Posterior vena cava (tissue), 2 donors: ENCODE data around the gene FNBP1. TPM values are rescaled to one million over a fixed set of nuclear protein-coding genes. Genes with fewer than 3 reads are reported as not detected.

Experiments
- DNase-seq: peaks from one replicate; pipeline ENCODE4 v3.0.0-alpha.2; 2020; ENCODE audit warnings: low spot score
- intact Hi-C, 2 donors: fragments of 100-400 bp; cut with DNase I; formaldehyde crosslinking; loops; one replicate each; pipeline versions ENCODE4 v1.14.1 to v1.14.2; 2022 to 2023
- long read RNA-seq, 2 donors: library from polyadenylated mRNA; unstranded; transcript quantifications; one replicate each; pipeline ENCODE4 v2.0.0, GENCODE V29; 2020 to 2021
- total RNA-seq, 2 donors: library from RNA; stranded (reverse); fragmentation: NEBNext Ultra II Directional; extraction: Animal tissue kit (Norgen Biotek cat#: 25700); gene quantifications; one replicate each; pipeline ENCODE4 v1.2.1, GENCODE V29; 2021
- donor health status: DM: yes; HTN: yes; CAD: no.
- donor health status: DM: yes; HTN: yes; CAD: no.

FNBP1 gene
- total RNA-seq = 100 to 1,000 TPM; 116 to 165 TPM
- long read RNA-seq, donor 1, partial matches to known transcripts = 23 of 58 reads
- long read RNA-seq, donor 1, other reads (novel, unspliced or antisense) = 35 of 58 reads
- long read RNA-seq, donor 2, partial matches to known transcripts = 16 of 118 reads
- long read RNA-seq, donor 2, other reads (novel, unspliced or antisense) = 102 of 118 reads

- peak; percentile 94 for DNase-seq
- intact Hi-C loops = no loop called here
These were observed at the start of gene FNBP1 for GRCh38 chr9:130042885-130043653. FNBP1 (minus strand) TSS chr9:130043189; CDS start chr9:130042975, 214 bp downstream.

GRCh38 chr9:130090915-130091314, 47.9 kb upstream of the FNBP1 start:
- DNase-seq = no peak
- intact Hi-C loops = no loop called here

- DNase-seq = no peak
- intact Hi-C loops = no loop called here
These were observed 46.2 kb upstream of the FNBP1 start for GRCh38 chr9:130089141-130089540.

- intact Hi-C loops = no loop called here
- DNase-seq = no peak
These were observed 45.1 kb upstream of the FNBP1 start for GRCh38 chr9:130088051-130088450.

GRCh38 chr9:130084337-130084736, 41.3 kb upstream of the FNBP1 start:
- DNase-seq = no peak
- intact Hi-C loops = no loop called here

- DNase-seq = no peak
- intact Hi-C loops = no loop called here
These were observed 35.6 kb upstream of the FNBP1 start for GRCh38 chr9:130078547-130078946.

GRCh38 chr9:130073373-130073772, 30.4 kb upstream of the FNBP1 start:
- no peak for DNase-seq
- intact Hi-C loops = no loop called here

- intact Hi-C loops = no loop called here
These were observed 29.7 kb upstream of the FNBP1 start for GRCh38 chr9:130072515-130073235.

GRCh38 chr9:130069048-130069447, 26.1 kb upstream of the FNBP1 start:
- DNase-seq = no peak
- intact Hi-C loops = no loop called here

More at GRCh38 chr9:130072515-130073235, 29.7 kb upstream of the FNBP1 start:
- DNase-seq = no peak

GRCh38 chr9:130064621-130065020, 21.6 kb upstream of the FNBP1 start:
- intact Hi-C loops = no loop called here

GRCh38 chr9:130062750-130063149, 19.8 kb upstream of the FNBP1 start:
- intact Hi-C loops = no loop called here
- DNase-seq = no peak

More at GRCh38 chr9:130064621-130065020, 21.6 kb upstream of the FNBP1 start:
- DNase-seq = no peak

- no peak for DNase-seq
- intact Hi-C loops = no loop called here
These were observed 17.3 kb upstream of the FNBP1 start for GRCh38 chr9:130060296-130060695.

- no peak for DNase-seq
- intact Hi-C loops = no loop called here
These were observed 15.9 kb upstream of the FNBP1 start for GRCh38 chr9:130058887-130059286.

- intact Hi-C loops = no loop called here
- no peak for DNase-seq
These were observed 15.2 kb upstream of the FNBP1 start for GRCh38 chr9:130058154-130058553.

- intact Hi-C loops = no loop called here
These were observed 11.8 kb upstream of the FNBP1 start for GRCh38 chr9:130054820-130055219.

GRCh38 chr9:130054325-130054786, 11.4 kb upstream of the FNBP1 start:
- intact Hi-C loops = no loop called here

More at GRCh38 chr9:130054820-130055219, 11.8 kb upstream of the FNBP1 start:
- no peak for DNase-seq

GRCh38 chr9:130053504-130054324, 10.7 kb upstream of the FNBP1 start, which contains the start of gene GPR107:
GPR107 (plus strand) TSS chr9:130053906; CDS start chr9:130053933, 27 bp downstream.
- intact Hi-C loops = no loop called here
- DNase-seq = peak; percentile 95

More at GRCh38 chr9:130054325-130054786, 11.4 kb upstream of the FNBP1 start:
- no peak for DNase-seq

GRCh38 chr9:130053109-130053503, 10.1 kb upstream of the FNBP1 start:
- intact Hi-C loops = no loop called here

GRCh38 chr9:130051855-130052254, 8.9 kb upstream of the FNBP1 start:
- DNase-seq = no peak
- intact Hi-C loops = no loop called here

More at GRCh38 chr9:130053109-130053503, 10.1 kb upstream of the FNBP1 start:
- DNase-seq = no peak
